Spinal cord (tissue), 10 donors: Measurements from ENCODE around the gene RTN4R. TPM values are rescaled to one million over a fixed set of nuclear protein-coding genes. Genes with fewer than 3 reads are reported as not detected.
A peak's percentile ranks its signal among the peaks of the same experiment; 100 is the strongest.

Experiments used
- DNase-seq, 6 donors: peaks; one replicate each; pipeline versions ENCODE4 v3.0.0 to v3.0.0-alpha.2; 2013 to 2015; ENCODE audit warnings: low spot score in 6 of 6, low read depth in 4 of 6
- H3K27ac ChIP-seq: one replicate; pipeline ENCODE4 v1.5.1; 2013; ENCODE audit warnings: low read depth, low read length, control low read depth
- H3K27me3 ChIP-seq: one replicate; pipeline ENCODE4 v1.6.1; 2013; ENCODE audit warnings: low read length; ENCODE audit not compliant: control insufficient read depth, insufficient read depth
- H3K36me3 ChIP-seq: one replicate; pipeline ENCODE4 v1.6.1; 2013; ENCODE audit warnings: low read length; ENCODE audit not compliant: control insufficient read depth, insufficient read depth
- H3K4me1 ChIP-seq: one replicate; pipeline ENCODE4 v1.6.1; 2013; ENCODE audit warnings: low read length; ENCODE audit not compliant: control insufficient read depth, insufficient read depth
- H3K4me3 ChIP-seq: one replicate; pipeline ENCODE4 v1.5.1; 2013; ENCODE audit warnings: low read depth, low read length, control low read depth
- H3K9me3 ChIP-seq: one replicate; pipeline ENCODE4 v1.6.1; 2013; ENCODE audit warnings: low read length; ENCODE audit not compliant: control insufficient read depth, insufficient read depth
- WGBS: methylation state at CpG from one replicate; pipeline ENCODE4 v1.1.5; 2013; ENCODE audit warnings: missing lambda C conversion rate; ENCODE audit not compliant: insufficient coverage; 5-methylcytosine and 5-hydroxymethylcytosine counted together
- polyA plus RNA-seq, 2 donors: library from polyadenylated mRNA; unstranded; fragments of 120-200 nt; gene quantifications; one replicate each; pipeline ENCODE4 v1.2.1, GENCODE V29; 2013; ENCODE audit not compliant: insufficient read length in 2 of 2
- total RNA-seq, 2 donors: library from RNA; depleted of rRNA in 1 of 2; stranded (reverse); fragments of 120-200 nt in 1 of 2; fragments of >200 nt in 1 of 2; gene quantifications; one replicate each; pipeline versions ENCODE4 v1.2.3 to v1.2.4, GENCODE V29; 2013 to 2014
- donor health status: healthy.

RTN4R gene
- total and polyA plus RNA-seq, 4 donors = 5.4 to 25.9 (median 16.6) TPM

DNA sequence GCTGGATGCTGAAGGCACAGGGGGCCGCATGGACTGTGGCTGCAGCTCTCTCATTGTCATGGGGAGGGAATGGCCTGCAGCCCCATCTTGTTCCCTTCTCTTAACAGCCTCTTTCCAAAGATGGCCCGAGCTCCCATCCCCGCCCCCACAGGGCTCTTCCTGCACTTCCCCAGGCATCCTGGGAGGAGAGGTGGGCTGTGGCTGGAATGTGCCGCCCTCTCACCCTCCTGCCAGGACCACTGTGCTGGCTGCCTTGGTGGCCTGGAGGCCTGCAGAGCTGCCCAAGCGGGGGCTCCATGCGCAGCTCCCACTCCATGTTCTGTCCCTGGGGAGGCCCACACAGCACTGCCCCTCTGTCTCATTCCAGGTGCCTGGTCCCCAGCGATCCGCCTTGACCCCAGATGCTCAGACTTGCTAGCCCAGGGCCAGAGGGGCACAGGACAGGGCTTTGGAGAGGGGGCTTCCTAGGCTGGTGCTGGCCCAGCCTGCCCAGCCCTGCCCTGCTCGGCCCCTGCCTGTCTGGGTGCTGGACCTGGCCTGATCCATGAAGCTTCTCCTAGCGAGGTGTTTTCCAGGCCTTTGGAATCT is 56.6 kb downstream of the RTN4R start:
- Histone ChIP-seq H3K4me1 (peaks cover 53% of the 10 kb centered on the region), H3K9me3 (no peaks in the 10 kb centered on the region), H3K4me3 (no peak overlapping the region), H3K27ac (no peak overlapping the region), H3K36me3 (no peaks in the 10 kb centered on the region), H3K27me3 (no peaks in the 10 kb centered on the region)
- 84% methylated on average over 9 of the region's 10 CpGs for WGBS
- DNase-seq = no peak

DNA sequence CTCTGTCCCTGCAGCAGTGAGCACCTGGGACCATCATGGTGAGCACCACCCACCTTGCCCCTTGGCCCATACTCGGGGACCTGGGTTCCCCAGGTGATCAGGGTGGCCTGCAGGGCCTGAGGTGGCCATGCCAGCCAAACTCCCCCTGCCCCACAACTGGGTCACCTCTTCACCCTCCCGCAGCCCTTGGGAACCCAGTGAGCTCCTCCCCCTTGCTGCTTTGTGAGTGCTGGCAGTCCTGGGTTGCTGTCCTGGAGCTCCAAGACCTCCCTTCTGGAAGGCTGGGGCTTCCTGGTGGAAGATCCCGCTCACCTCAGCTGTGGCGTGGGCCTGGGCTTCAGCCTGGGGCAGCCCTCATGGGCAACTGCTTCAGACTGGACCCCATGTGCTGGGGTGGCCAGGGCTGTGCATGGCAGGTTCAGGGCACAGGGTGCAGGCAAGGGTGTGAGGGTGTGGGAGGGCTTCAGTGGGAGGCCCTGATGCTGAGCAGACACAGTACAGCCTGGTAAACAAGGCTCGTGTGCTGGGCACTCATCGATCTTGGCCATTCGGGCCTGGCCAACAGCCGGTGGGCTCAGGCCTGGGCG is 57.6 kb downstream of the RTN4R start:
- DNase-seq = no peak
- Histone ChIP-seq H3K4me1 (peaks cover 62% of the 10 kb centered on the region), H3K9me3 (no peaks in the 10 kb centered on the region), H3K27me3 (no peaks in the 10 kb centered on the region), H3K36me3 (no peaks in the 10 kb centered on the region), H3K4me3 (no peak overlapping the region), H3K27ac (no peak overlapping the region)
- WGBS = 88% methylated on average over 9 of the region's 9 CpGs

DNA sequence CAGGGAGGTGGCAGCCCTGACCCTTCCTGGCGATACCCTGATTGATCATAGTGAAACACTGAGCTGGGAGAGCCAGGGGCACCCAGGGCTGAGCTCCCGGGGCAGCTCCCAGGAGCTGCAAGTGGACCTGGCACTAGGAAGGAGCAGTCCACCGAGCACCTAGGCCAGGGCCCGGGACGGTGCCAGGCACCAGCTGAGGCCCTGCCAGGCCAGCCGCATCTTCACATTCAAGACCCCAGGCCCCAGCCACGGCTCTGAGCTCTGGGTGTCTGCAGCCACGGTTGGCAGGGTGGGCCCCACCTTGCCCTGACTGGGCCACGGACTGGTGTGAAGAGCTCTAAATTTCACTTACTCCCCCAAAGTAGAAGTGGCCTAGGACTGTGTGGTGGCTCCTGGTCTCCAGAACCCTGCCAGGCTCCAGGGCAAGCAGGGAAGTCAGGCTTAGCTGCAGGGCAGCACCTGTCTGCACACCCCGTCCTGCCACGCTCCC is 58.3 kb downstream of the RTN4R start:
- Histone ChIP-seq H3K4me1 (peaks cover 70% of the 10 kb centered on the region), H3K36me3 (peaks cover 1% of the 10 kb centered on the region), H3K4me3 (no peak overlapping the region), H3K9me3 (no peaks in the 10 kb centered on the region), H3K27ac (no peak overlapping the region), H3K27me3 (no peaks in the 10 kb centered on the region)
- no peak for DNase-seq
- 93% methylated on average over 11 of the region's 11 CpGs for WGBS

DNA sequence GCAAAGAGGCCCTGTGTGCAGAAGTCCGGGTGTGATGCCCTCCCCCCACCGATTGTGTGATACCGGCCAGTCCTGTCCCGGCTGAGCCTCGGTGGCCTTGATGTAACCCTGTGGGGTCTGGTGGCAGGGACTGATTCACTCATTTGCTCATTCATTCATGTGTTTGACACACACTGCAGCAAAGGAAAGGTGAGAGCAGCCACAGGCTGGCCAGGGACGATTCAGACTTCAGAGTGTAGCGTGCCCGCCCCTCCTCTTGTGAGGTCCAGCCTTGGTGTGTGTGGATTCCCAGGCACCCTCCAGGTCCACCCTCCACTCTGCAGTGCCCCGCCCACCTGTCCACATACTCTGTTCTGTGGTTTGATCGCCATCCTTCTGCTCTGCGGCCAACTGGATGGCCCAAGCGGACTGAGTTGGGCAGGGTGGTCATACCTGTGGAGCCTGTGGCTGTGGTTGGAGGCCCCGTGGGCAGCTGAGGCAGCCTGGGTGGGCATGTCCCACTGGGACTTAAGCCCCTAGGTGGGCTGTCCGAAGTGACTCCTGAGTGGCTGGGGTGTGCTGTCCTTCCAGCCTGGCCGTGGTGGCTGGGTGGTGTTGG is 59.3 kb downstream of the RTN4R start:
- Histone ChIP-seq H3K4me3 (no peak overlapping the region), H3K4me1 (peaks cover 72% of the 10 kb centered on the region), H3K36me3 (peaks cover 2% of the 10 kb centered on the region), H3K9me3 (no peaks in the 10 kb centered on the region), H3K27me3 (no peaks in the 10 kb centered on the region), H3K27ac (no peak overlapping the region)
- 86% methylated on average over 15 of the region's 15 CpGs for WGBS
- no peak for DNase-seq

DNA sequence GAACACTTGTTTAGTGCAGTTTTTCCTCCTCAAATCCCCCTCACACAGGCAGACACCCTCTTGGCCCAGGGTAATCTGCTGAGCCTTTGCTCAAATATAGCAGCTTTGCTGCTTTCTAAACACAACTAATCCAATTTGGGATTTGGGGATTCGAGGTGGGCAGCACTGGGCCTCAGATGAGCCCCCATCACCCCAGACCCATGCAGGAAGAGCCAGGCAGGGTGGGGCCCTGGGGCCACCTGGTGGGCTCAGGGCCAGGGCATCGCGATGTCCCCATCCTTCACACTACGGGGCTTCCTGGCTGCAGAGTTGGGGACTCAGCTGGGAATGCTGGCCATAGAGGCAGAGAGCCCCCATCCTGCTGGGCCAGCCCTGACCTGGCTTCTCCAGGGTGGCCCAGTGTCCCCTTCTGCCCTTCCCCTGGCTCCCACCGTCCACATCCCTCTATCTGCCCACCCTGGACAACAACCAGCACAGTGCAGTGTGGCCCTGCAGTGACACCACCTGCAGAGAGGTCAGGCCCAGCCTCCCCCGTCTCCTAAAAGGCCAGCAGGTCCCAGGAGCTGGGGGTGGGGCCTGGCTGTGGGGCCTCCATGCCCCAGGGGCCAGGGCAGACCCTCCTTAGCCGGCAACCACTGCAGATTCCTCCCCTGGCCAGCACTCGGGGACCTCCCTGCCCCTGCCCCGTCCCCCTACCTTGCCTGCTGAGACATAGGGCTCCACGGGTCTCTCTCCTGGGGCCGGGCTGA is 60.7 kb downstream of the RTN4R start:
- Histone ChIP-seq H3K9me3 (no peaks in the 10 kb centered on the region), H3K27me3 (no peaks in the 10 kb centered on the region), H3K36me3 (peaks cover 2% of the 10 kb centered on the region), H3K4me1 (peaks cover 72% of the 10 kb centered on the region), H3K4me3 (no peak overlapping the region), H3K27ac (no peak overlapping the region)
- DNase-seq = no peak
- 72% methylated on average over 11 of the region's 11 CpGs for WGBS

DNA sequence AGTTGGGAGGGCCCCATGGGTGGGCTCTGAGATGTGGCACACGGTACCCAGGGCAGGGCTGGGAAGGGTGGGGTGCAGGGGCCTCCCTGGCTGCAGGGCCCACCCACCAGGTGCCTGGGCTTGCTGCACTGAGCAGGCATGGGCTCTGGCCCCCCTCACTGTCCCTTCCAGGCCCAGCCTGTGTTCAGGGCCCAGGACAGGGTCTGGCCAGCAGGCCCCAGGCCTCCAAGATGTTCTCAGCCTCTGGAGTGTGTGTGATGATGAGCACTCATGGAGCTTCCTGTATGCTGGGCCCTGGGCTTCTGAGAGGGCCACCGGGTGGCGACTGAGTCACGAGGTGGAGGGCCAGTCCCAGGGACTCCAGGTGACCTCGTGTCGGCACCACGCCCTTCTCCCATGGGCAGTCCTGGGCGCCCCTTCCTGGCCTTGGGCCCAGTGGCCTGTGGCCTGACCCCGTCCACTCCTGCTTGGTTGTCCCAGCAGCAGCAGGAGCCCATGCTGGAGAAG is 61.4 kb downstream of the RTN4R start:
- DNase-seq = no peak
- H3K27me3 ChIP-seq = no peaks in the 10 kb centered on the region
- H3K4me3 ChIP-seq = peak overlapping the region; percentile 43
- H3K9me3 ChIP-seq = no peaks in the 10 kb centered on the region
- 78% methylated on average over 8 of the region's 9 CpGs for WGBS
- peaks cover 65% of the 10 kb centered on the region for H3K4me1 ChIP-seq
- H3K36me3 ChIP-seq = peaks cover 2% of the 10 kb centered on the region
- H3K27ac ChIP-seq = peak overlapping the region; percentile 57

DNA sequence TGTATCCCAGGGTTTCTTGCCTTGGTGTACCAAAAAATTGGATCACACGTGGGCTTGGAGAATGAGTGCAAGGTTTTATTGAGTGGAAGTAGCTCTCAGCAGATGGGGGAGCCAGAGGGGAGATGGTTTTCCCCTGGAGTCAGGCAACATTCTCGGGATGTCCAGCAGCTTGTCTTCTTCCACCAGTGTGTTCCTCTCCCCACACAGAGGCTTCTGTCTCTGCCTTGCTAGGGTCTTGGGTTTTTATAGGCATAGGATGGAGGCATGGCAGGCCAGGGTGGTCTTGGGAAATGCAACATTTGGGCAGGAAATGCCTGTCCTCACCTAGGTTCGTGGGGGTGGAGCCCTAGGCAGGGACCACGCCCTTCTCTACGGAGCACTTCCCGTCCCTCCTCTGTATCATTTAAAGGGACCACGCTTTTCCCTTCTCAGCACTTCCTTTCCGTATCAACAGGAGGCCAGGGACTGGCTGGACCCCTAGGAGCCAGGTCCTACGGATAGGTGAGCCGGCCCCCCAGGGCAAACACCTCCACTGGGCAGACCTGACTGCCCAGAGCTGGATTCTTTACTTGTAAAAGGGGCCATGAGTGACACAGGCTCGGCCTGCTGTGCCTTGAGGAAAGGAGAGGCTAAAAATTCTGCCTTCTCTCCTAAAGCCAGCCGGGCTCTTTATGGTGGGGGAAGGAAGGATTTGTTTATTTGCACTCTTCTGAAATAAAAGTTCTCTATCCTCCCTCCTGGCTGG is 62.0 kb downstream of the RTN4R start:
- H3K4me1 ChIP-seq = peaks cover 59% of the 10 kb centered on the region
- H3K27me3 ChIP-seq = no peaks in the 10 kb centered on the region
- 45% methylated on average over 8 of the region's 12 CpGs for WGBS
- peaks cover 2% of the 10 kb centered on the region for H3K36me3 ChIP-seq
- peak in 2 of 6 donors; percentile 40 to 50 for DNase-seq
- peak overlapping the region; percentile 43 for H3K4me3 ChIP-seq
- H3K9me3 ChIP-seq = no peaks in the 10 kb centered on the region
- peak overlapping the region; percentile 57 for H3K27ac ChIP-seq

DNA sequence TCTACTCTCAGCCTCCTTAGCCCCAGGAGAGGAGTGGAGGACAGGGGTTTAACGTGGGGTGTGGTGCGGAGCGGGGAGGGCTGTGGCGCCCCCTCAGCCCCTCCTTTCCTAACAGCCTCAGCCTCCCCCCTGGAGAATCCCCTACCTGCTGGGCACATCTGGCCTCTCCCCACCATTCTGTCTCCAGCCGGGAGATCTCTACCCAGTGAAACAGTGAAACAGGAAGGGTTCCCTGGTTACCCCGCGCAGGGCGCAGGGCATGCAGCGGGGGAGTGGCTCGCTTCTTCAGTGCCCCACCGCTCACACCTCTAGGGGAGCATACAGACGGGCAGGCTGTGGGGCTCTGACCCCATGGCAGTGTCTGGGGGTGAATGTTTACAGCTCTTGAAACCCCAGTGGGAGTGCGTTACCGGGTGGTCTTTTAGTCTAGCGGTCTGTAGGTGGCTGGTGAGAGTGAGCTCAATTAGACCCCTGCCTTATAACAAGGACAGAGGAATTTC is 62.6 kb downstream of the RTN4R start:
- Histone ChIP-seq H3K4me3 (no peak overlapping the region), H3K4me1 (peaks cover 53% of the 10 kb centered on the region), H3K27me3 (no peaks in the 10 kb centered on the region), H3K9me3 (no peaks in the 10 kb centered on the region), H3K36me3 (peaks cover 2% of the 10 kb centered on the region), H3K27ac (peak overlapping the region; percentile 7)
- 63% methylated on average over 2 of the region's 15 CpGs for WGBS
- no peak for DNase-seq

DNA sequence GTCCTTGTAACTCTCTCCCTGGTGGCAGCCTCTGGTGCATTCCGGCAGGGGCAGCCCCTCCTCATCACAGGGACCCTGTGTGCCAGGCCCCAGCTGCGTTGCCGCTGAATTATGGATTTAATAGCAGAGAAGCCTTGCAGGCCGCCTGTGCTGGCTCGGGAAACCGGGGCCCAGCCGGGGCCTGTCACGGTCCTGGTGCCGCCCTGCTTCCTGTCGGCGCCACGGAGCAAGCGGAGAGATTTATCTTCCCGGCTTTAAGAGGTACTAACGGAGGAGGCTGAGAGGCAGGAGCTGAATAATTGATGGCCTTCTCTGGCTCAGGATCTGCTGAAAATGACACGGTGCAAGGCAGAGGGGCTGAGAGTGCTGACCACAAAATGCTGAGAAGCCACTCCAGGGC is 63.3 kb downstream of the RTN4R start:
- WGBS = 39% methylated on average over 16 of the region's 16 CpGs
- DNase-seq = peak in 2 of 6 donors; percentile 46 to 83
- no peaks in the 10 kb centered on the region for H3K27me3 ChIP-seq
- peaks cover 2% of the 10 kb centered on the region for H3K36me3 ChIP-seq
- no peak overlapping the region for H3K4me3 ChIP-seq
- H3K4me1 ChIP-seq = peaks cover 50% of the 10 kb centered on the region
- no peak overlapping the region for H3K27ac ChIP-seq
- H3K9me3 ChIP-seq = no peaks in the 10 kb centered on the region
